Ovary (tissue), 9 donors: Measurements from ENCODE around the gene PATJ. TPM values are rescaled to one million over a fixed set of nuclear protein-coding genes. Genes with fewer than 3 reads are reported as not detected.

Experiments used
- DNase-seq, 5 donors: peaks; one replicate each; pipeline ENCODE4 v3.0.0-alpha.2; 2019 to 2020
- H3K27ac ChIP-seq, 2 donors: fragments of 200-600 bp; one replicate each; pipeline versions ENCODE4 v1.5.1 to v1.8.0; 2019 to 2022
- H3K27me3 ChIP-seq: fragments of 200-600 bp; one replicate; pipeline ENCODE4 v1.8.0; 2022
- H3K36me3 ChIP-seq: fragments of 200-600 bp; sonication (generic); one replicate; pipeline ENCODE4 v1.5.1; 2019
- H3K4me1 ChIP-seq: one replicate; pipeline ENCODE4 v1.8.1; 2013; ENCODE audit warnings: mild to moderate bottlenecking, moderate library complexity; ENCODE audit not compliant: insufficient read depth
- H3K4me3 ChIP-seq: fragments of 200-600 bp; sonication (generic); one replicate; pipeline ENCODE4 v1.5.1; 2017
- H3K9me3 ChIP-seq, 2 donors: fragments of 200-600 bp in 1 of 2; sonication (generic) in 1 of 2; one replicate each; pipeline versions ENCODE4 v1.5.1 to v1.8.1; 2013 to 2019; ENCODE audit warnings: mild to moderate bottlenecking in 1 of 2, moderate library complexity in 1 of 2
- EP300 ChIP-seq: sonication (generic); formaldehyde crosslinking; IDR thresholded peaks from one replicate; pipeline ENCODE4 v1.6.1; 2017; ENCODE audit warnings: antibody characterized with exemption
- POLR2A ChIP-seq: fragments of 450-650 bp; IDR thresholded peaks from one replicate; pipeline ENCODE4 v1.6.1; 2017; ENCODE audit warnings: antibody characterized with exemption, mild to moderate bottlenecking, moderate library complexity
- WGBS, 3 donors: extraction: QIAGEN DNeasy Blood & Tissue Kit in 1 of 3; methylation state at CpG; one replicate each; pipeline versions ENCODE4 v1.1.5 to v1.1.7; 2013 to 2017; 5-methylcytosine and 5-hydroxymethylcytosine counted together
- intact Hi-C, 4 donors: fragments of 100-400 bp; cut with DNase I; formaldehyde crosslinking; loops; one replicate each; pipeline versions ENCODE4 v1.11.0 to v1.15.1; 2022 to 2023
- polyA plus RNA-seq, 2 donors: library from polyadenylated mRNA; stranded (reverse); fragments of 200-250 nt in 1 of 2; fragments of 350-450 nt in 1 of 2; fragmentation: Illumina TruSeq in 1 of 2; extraction: RNeasy Lipid Tissue Mini Kit (QIAGEN cat#74804) in 1 of 2; gene quantifications; one replicate each; pipeline ENCODE4 v1.2.3, GENCODE V29; 2013 to 2014
- total RNA-seq, 7 donors: library from RNA; depleted of rRNA in 2 of 7; stranded (reverse); fragments of >200 nt in 2 of 7; fragmentation: NEBNext Ultra II Directional in 3 of 7; extraction: Animal tissue kit (Norgen Biotek cat#: 25700) in 3 of 7; gene quantifications; one replicate each; pipeline versions ENCODE4 v1.1.0 to v1.2.4, GENCODE V29; 2016 to 2023
- TF ChIP-seq, protein P1 (sequence below), 3 donors: fragments of 450-650 bp in 2 of 3; fragments of 200-600 bp in 1 of 3; IDR thresholded peaks; one replicate each; pipeline versions ENCODE4 v1.5.1 to v1.8.0; 2016 to 2022; ENCODE audit warnings: antibody characterized with exemption in 3 of 3, mild to moderate bottlenecking in 1 of 3
- donor health status: DM: no; HTN: no; CAD: no; lungs with moderate emphysema.
- donor health status: DM: no; HTN: no; CAD: no.
- donor health status: Bipolar disorder and iron deficiency.
- donor health status: DM: yes; HTN: yes; CAD: no.
- donor health status: DM: no; HTN: no; CAD: no.
- donor health status: DM: yes; HTN: yes; CAD: no.

PATJ gene
- total and polyA plus RNA-seq, 9 donors: 7.6 to 60.1 (median 25.5) TPM

DNA sequence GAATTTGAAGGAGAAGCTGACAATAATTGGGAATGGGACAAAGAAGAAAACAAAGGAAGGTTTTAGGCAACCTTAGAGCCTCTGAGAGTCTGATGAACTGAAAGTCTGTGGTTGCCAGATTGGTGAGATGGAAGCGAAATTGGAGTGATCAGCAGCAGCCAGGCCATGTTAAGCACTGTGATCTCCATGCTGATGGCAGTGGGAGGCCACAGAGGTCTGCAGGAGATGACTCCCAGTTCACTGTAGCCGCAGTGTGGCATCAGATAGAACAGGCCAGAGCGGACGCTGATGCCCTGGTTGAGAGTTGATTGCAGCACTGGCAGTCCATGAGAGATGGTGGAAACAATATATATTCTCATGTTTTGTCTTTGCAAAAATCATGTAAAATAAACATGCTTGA is 314.9 kb downstream of the PATJ start:
- intact Hi-C loops: no loop called here
- DNase-seq: no peak
- WGBS, 3 donors: 94 to 96% (median 96%) methylated on average over 4 of the region's 4 CpGs
- no peaks in the 10 kb centered on the region for H3K9me3 ChIP-seq
- H3K4me3 ChIP-seq: no peak overlapping the region
- H3K36me3 ChIP-seq: no peaks in the 10 kb centered on the region
- TF ChIP-seq, protein P1, sequence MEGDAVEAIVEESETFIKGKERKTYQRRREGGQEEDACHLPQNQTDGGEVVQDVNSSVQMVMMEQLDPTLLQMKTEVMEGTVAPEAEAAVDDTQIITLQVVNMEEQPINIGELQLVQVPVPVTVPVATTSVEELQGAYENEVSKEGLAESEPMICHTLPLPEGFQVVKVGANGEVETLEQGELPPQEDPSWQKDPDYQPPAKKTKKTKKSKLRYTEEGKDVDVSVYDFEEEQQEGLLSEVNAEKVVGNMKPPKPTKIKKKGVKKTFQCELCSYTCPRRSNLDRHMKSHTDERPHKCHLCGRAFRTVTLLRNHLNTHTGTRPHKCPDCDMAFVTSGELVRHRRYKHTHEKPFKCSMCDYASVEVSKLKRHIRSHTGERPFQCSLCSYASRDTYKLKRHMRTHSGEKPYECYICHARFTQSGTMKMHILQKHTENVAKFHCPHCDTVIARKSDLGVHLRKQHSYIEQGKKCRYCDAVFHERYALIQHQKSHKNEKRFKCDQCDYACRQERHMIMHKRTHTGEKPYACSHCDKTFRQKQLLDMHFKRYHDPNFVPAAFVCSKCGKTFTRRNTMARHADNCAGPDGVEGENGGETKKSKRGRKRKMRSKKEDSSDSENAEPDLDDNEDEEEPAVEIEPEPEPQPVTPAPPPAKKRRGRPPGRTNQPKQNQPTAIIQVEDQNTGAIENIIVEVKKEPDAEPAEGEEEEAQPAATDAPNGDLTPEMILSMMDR (IDR thresholded peaks at IDR 0.05): no peak
- no peaks in the 10 kb centered on the region for H3K4me1 ChIP-seq
- H3K27ac ChIP-seq: no peak overlapping the region
- no peaks in the 10 kb centered on the region for H3K27me3 ChIP-seq

DNA sequence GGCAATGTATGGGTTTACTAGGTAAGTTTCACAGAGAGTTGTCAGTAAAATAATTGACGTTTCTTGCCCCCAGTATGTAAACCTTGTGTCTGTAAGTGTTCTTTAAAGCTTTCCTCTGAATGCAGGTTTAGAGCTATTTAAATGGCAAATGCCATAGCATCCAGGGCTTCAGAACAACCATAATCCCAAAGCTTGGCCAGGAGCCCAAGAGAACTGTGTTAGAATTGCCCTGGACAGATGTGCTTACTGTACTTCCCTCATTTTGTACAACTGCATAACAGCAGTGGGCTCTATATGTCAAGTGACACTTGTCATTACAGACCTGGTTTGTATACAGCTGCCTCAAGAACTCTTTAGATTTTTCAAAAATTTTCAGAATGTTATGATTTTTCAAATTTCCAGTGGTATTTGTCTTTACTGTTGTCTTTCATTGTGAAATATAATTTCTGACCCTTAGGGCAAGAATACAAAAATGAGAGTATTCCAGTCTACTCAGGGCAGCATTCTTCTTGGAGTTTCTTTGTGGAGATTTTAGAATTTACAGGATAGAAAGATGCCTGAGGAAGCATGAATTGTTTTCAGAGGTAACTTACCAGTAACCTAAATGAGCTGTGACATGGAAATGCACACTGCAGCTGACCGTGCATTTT is 315.5 kb downstream of the PATJ start:
- no peak for DNase-seq
- H3K4me1 ChIP-seq: no peaks in the 10 kb centered on the region
- H3K9me3 ChIP-seq: no peaks in the 10 kb centered on the region
- H3K4me3 ChIP-seq: no peak overlapping the region
- TF ChIP-seq POLR2A (no peak), EP300 (no peak)
- TF ChIP-seq, protein P1 (IDR thresholded peaks at IDR 0.05): no peak
- no peaks in the 10 kb centered on the region for H3K36me3 ChIP-seq
- intact Hi-C loops: no loop called here
- no peak overlapping the region for H3K27ac ChIP-seq
- no peaks in the 10 kb centered on the region for H3K27me3 ChIP-seq
- 87 to 92% (median 90%) methylated on average over 2 of the region's 2 CpGs for WGBS, 3 donors

DNA sequence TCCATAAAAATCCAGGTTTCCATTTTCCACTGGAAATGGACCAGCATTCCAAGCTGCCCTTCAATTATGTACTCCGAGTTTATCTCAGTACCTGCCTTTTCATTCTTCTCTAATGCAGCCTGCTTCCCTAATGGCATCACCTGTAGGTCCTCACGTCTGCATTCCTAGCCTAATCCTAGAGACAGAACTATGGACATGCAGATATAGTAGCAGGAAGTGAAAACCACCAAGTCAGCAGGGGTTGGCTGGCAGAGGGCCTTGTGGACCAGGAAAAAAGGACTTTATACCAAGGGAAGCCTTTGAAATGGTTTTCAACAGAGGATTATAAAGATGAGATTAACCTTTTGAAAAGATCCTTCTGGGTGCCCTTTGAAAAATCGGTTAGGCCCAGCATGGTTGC is 316.7 kb downstream of the PATJ start:
- no peaks in the 10 kb centered on the region for H3K9me3 ChIP-seq
- 59 to 66% (median 61%) methylated on average over 3 of the region's 3 CpGs for WGBS, 3 donors
- no peak overlapping the region for H3K4me3 ChIP-seq
- no peak for DNase-seq
- H3K4me1 ChIP-seq: no peaks in the 10 kb centered on the region
- H3K36me3 ChIP-seq: no peaks in the 10 kb centered on the region
- no peak overlapping the region for H3K27ac ChIP-seq
- intact Hi-C loops: no loop called here
- no peaks in the 10 kb centered on the region for H3K27me3 ChIP-seq
- TF ChIP-seq EP300 (no peak), POLR2A (no peak)
- TF ChIP-seq, protein P1 (IDR thresholded peaks at IDR 0.05): no peak

DNA sequence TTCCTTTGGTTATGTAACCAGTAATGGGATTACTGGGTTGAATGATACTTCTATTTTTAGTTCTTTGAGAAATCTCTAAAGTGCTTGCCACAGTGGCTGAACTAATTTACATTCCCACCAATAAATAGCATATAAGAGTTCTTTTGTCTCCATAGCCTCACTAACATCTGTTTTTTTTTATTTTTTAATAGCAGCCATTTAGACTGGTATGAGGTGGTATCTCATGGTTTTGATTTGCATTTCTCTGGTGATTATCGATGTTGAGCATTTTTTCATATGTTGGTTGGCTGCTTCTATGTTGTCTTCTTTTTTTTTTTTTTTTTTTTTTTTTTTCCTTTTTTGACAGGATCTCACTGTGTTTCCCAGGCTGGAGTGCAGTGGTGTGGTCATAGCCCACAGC is 319.8 kb downstream of the PATJ start:
- no peaks in the 10 kb centered on the region for H3K27me3 ChIP-seq
- intact Hi-C loops: no loop called here
- no peaks in the 10 kb centered on the region for H3K9me3 ChIP-seq
- TF ChIP-seq EP300: no peak
- no peak for TF ChIP-seq POLR2A
- TF ChIP-seq, protein P1 (IDR thresholded peaks at IDR 0.05): no peak
- no peak for DNase-seq
- no peaks in the 10 kb centered on the region for H3K4me1 ChIP-seq
- no peak overlapping the region for H3K4me3 ChIP-seq
- H3K36me3 ChIP-seq: no peaks in the 10 kb centered on the region
- WGBS, 3 donors: 87 to 95% (median 94%) methylated on average over 1 of the region's 1 CpG
- no peak overlapping the region for H3K27ac ChIP-seq
